HepG2 (cell line): ENCODE measurements around the gene GLYATL1B. TPM values are rescaled to one million over a fixed set of nuclear protein-coding genes. Genes with fewer than 3 reads are reported as not detected.
A peak's percentile ranks its signal among the peaks of the same experiment; 100 is the strongest.

Experiments
- ATAC-seq: fragments of 200-7000 bp; cut with Tn5 transposase; 3 replicates; pipeline ENCODE4 v1.9.1; 2020; ENCODE audit warnings: mild to moderate bottlenecking, moderate library complexity
- BruUV-seq: library from RNA; stranded (reverse); fragments of 400-500 nt; replicated peaks from 2 replicates; lab custom pipeline; 2021; lab: Mats Ljungman, UMichigan
- CTCF ChIA-PET: fragments of 300-600 bp; formaldehyde crosslinking; extraction: SDS; loops from one replicate; lab custom pipeline; 2021; ENCODE audit warnings: low total read pairs, inconsistent platforms, low intra/inter-chr PET ratio; lab: Yijun Ruan, JAX
- POLR2A ChIA-PET: fragments of 350-600 bp; sonication (Branson Sonifier 250); formaldehyde crosslinking; loops from one replicate; lab custom pipeline; 2020; ENCODE audit warnings: antibody characterized with exemption, inconsistent platforms; lab: Yijun Ruan, JAX
- DNase-seq: peaks from one replicate; pipeline ENCODE4 v3.0.0-alpha.2; 2015; ENCODE audit warnings: low spot score
- FAIRE-seq: peaks from 3 replicates; lab custom pipeline; 2011; peaks lifted over from hg19 to GRCh38; lab: Jason Lieb, UNC
- H2AFZ ChIP-seq: one replicate; pipeline ENCODE4 v1.6.1; 2011; ENCODE audit warnings: low read length, inconsistent platforms
- H3K27ac ChIP-seq: fragments of 300-600 bp; 3 replicates; pipeline ENCODE4 v1.8.0; 2011; ENCODE audit warnings: mixed run types, mild to moderate bottlenecking, mixed read lengths, low read length, inconsistent platforms; ENCODE audit not compliant: insufficient read depth; ENCODE audit errors: extremely low read length
- H3K27me3 ChIP-seq, 2 experiments: fragments of 200-600 bp in 1 of 2; 2 replicates in 1 of 2; 3 replicates in 1 of 2; pipeline versions ENCODE4 v1.6.0 to v1.8.0; 2011; ENCODE audit warnings: low read length in 2 of 2, mild to moderate bottlenecking in 2 of 2, moderate library complexity in 2 of 2, inconsistent platforms in 1 of 2; ENCODE audit not compliant: insufficient read depth in 2 of 2, control insufficient read depth in 1 of 2
- H3K36me3 ChIP-seq, 2 experiments: fragments of 200-600 bp in 1 of 2; replicated peaks in 1 of 2; 2 replicates in 1 of 2; 3 replicates in 1 of 2; pipeline versions ENCODE4 v1.5.1 to v1.8.0; 2011; ENCODE audit warnings: low read length in 2 of 2, inconsistent platforms in 1 of 2; ENCODE audit not compliant: insufficient read depth in 2 of 2, control insufficient read depth in 1 of 2
- H3K4me1 ChIP-seq: 2 replicates; pipeline ENCODE4 v1.5.1; 2012; ENCODE audit warnings: low read length, inconsistent platforms; ENCODE audit not compliant: insufficient read depth
- H3K4me2 ChIP-seq: 2 replicates; pipeline ENCODE4 v1.6.0; 2011; ENCODE audit warnings: low read depth, low read length, inconsistent platforms
- H3K4me3 ChIP-seq, 3 experiments: fragments of 200-600 bp in 1 of 3; sonication (generic), shearing (Covaris generic) in 1 of 3; replicated peaks in 1 of 3; 2 replicates each; pipeline ENCODE4 v1.5.1; 2011 to 2016; ENCODE audit warnings: low read length in 3 of 3, inconsistent platforms in 2 of 3, low read depth in 2 of 3, mild to moderate bottlenecking in 2 of 3, control low read depth in 1 of 3, mixed read lengths in 1 of 3; ENCODE audit not compliant: insufficient read depth in 1 of 3
- H3K79me2 ChIP-seq: one replicate; pipeline ENCODE4 v1.6.1; 2011; ENCODE audit warnings: low read length, inconsistent platforms; ENCODE audit not compliant: insufficient read depth
- H3K9ac ChIP-seq: 2 replicates; pipeline ENCODE4 v1.6.0; 2011; ENCODE audit warnings: mild to moderate bottlenecking, low read depth, low read length, inconsistent platforms; ENCODE audit not compliant: insufficient read depth
- H3K9me3 ChIP-seq: 2 replicates; pipeline ENCODE4 v1.5.1; 2012; ENCODE audit warnings: mild to moderate bottlenecking, low read length
- H4K20me1 ChIP-seq: 2 replicates; pipeline ENCODE4 v1.6.0; 2011; ENCODE audit warnings: inconsistent platforms, mild to moderate bottlenecking, low read length, moderate library complexity; ENCODE audit not compliant: insufficient read depth
- CHD4 ChIP-seq: fragments of 200-600 bp; sonication (generic); IDR thresholded peaks from 2 replicates; pipeline ENCODE4 v1.7.0; 2017; ENCODE audit warnings: mild to moderate bottlenecking, low read length, borderline replicate concordance
- FOXK2 ChIP-seq: fragments of 450-650 bp; IDR thresholded peaks from 2 replicates; pipeline ENCODE4 v1.6.1; 2016
- HBP1 ChIP-seq: IDR thresholded peaks from 2 replicates; pipeline ENCODE4 v1.6.1; 2016; ENCODE audit warnings: low read depth, control low read depth
- MED8 ChIP-seq: sonication (generic); formaldehyde crosslinking; IDR thresholded peaks from 2 replicates; pipeline ENCODE4 v1.8.1; 2023; ENCODE audit warnings: mild to moderate bottlenecking, missing genetic modification reagents; ENCODE audit not compliant: insufficient replicate concordance
- SCMH1 ChIP-seq: sonication (generic); formaldehyde crosslinking; IDR thresholded peaks from 2 replicates; pipeline ENCODE4 v1.9.0; 2021; ENCODE audit warnings: missing genetic modification reagents, mild to moderate bottlenecking, borderline replicate concordance
- TCF12 ChIP-seq, 2 experiments: fragments of 450-650 bp in 1 of 2; sonication (generic) in 1 of 2; formaldehyde crosslinking in 1 of 2; IDR thresholded peaks; 2 replicates each; pipeline versions ENCODE4 v1.6.1 to v1.8.0; 2017 to 2022; ENCODE audit warnings: antibody characterized with exemption in 1 of 2, mild to moderate bottlenecking in 1 of 2, missing genetic modification reagents in 1 of 2, moderate library complexity in 1 of 2
- TFDP2 ChIP-seq: sonication (generic); formaldehyde crosslinking; IDR thresholded peaks from 2 replicates; pipeline ENCODE4 v1.4.0; 2020; ENCODE audit warnings: missing genetic modification reagents
- ZBTB20 ChIP-seq: sonication (generic); formaldehyde crosslinking; IDR thresholded peaks from 2 replicates; pipeline ENCODE4 v1.8.1; 2023; ENCODE audit warnings: missing genetic modification reagents, low read depth, mild to moderate bottlenecking, borderline replicate concordance
- ZNF142 ChIP-seq: sonication (generic); formaldehyde crosslinking; IDR thresholded peaks from 2 replicates; pipeline ENCODE4 v1.4.0; 2020; ENCODE audit warnings: missing genetic modification reagents
- ZNF414 ChIP-seq: sonication (generic); formaldehyde crosslinking; IDR thresholded peaks from 2 replicates; pipeline ENCODE4 v1.5.0; 2020; ENCODE audit warnings: missing genetic modification reagents
- ZNF724P ChIP-seq: sonication (generic); formaldehyde crosslinking; IDR thresholded peaks from 2 replicates; pipeline ENCODE4 v1.8.0; 2022; ENCODE audit warnings: missing genetic modification reagents, borderline replicate concordance
- ZSCAN22 ChIP-seq: sonication (generic); formaldehyde crosslinking; IDR thresholded peaks from 2 replicates; pipeline ENCODE4 v1.4.0; 2020; ENCODE audit warnings: mild to moderate bottlenecking, missing genetic modification reagents
- WGBS: methylation state at CpG from one replicate; pipeline ENCODE4 v1.1.6; 2017; ENCODE audit warnings: low lambda C conversion rate; 5-methylcytosine and 5-hydroxymethylcytosine counted together
- in situ Hi-C: cut with HindIII; loops from 2 replicates; pipeline ENCODE4 v1.10.0; 2017; ENCODE audit warnings: low pct_unique_long_range_greater_than_20kb; ENCODE audit not compliant: extremely low pct_ligation_motif_present
- intact Hi-C: fragments of 100-400 bp; cut with micrococcal nuclease; formaldehyde crosslinking; loops from one replicate; pipeline ENCODE4 v1.10.0; 2022; ENCODE audit not compliant: unreplicated experiment
- polyA plus RNA-seq, 8 experiments: library from polyadenylated mRNA; depleted of rRNA in 3 of 8; stranded (reverse) in 7 of 8; unstranded in 1 of 8; fragments of >200 nt; fragmentation: Illumina TruSeq in 4 of 8; extraction: Trizol in 4 of 8; gene quantifications; 2 replicates each; pipeline versions ENCODE4 v1.2.1 to v1.2.3, GENCODE V29; 2011 to 2016; ENCODE audit warnings: low read depth in 4 of 8, missing spikeins in 1 of 8, mixed read lengths in 1 of 8; ENCODE audit not compliant: insufficient read depth in 1 of 8
- total RNA-seq, 5 experiments: library from RNA; depleted of rRNA; stranded (reverse); fragments of >200 nt; fragmentation: Illumina TruSeq; extraction: Trizol; gene quantifications; 2 replicates each; pipeline ENCODE4 v1.2.3, GENCODE V29; 2016; ENCODE audit warnings: low read depth in 1 of 5

Gene GLYATL1B
- total and polyA plus RNA-seq, 2 of the 13 experiments (the other 11 are each of a cell fraction or from before 2014, with no cell fraction given) = not detected

- H3K9ac ChIP-seq = peak overlapping the region; percentile 34; the same call in 1 of the 2 replicates
- no TSS peak for BruUV-seq
- 31% methylated on average over 10 of the region's 20 CpGs for WGBS
- TF ChIP-seq MED8 (CRISPR knock-in tag) = no peak
- TF ChIP-seq ZSCAN22 (CRISPR knock-in tag) = no peak
- TF ChIP-seq HBP1 (CRISPR knock-in tag) = no peak
- no peak for TF ChIP-seq SCMH1
- TF ChIP-seq CHD4 = no peak
- 0 out of 2 replicates have a peak, but pooled peaks have one; percentile 21 for TF ChIP-seq TFDP2 (CRISPR knock-in tag)
- TF ChIP-seq ZNF724P = no peak
- TF ChIP-seq ZNF414 = peak; percentile 36; the same call in 1 of the 2 replicates
- TF ChIP-seq FOXK2 = 0 out of 2 replicates have a peak, but pooled peaks have one; percentile 14
- no peak for TF ChIP-seq TCF12 (IDR thresholded peaks at IDR 0.05)
- no peak for TF ChIP-seq TCF12 (CRISPR knock-in tag; IDR thresholded peaks at IDR 0.05)
- no peak for TF ChIP-seq ZBTB20
- TF ChIP-seq ZNF142 (CRISPR knock-in tag) = no peak
Measured at GRCh38 chr11:59135648-59136461, 49.7 kb downstream of the GLYATL1B start.

More at GRCh38 chr11:59135648-59136461, 49.7 kb downstream of the GLYATL1B start:
- H3K27me3 ChIP-seq = no peaks in the 10 kb centered on the region
- peak overlapping the region; percentile 78 for H2AFZ ChIP-seq
- peak; percentile 100 for ATAC-seq
- in situ Hi-C loops = loop anchor here (5.0 kb wide), 1 partner anchor 39 kb away; no protein-coding TSS in a partner anchor
- H3K9me3 ChIP-seq = peaks cover 17% of the 10 kb centered on the region
- peaks cover 12% of the 10 kb centered on the region for H3K4me1 ChIP-seq
- POLR2A ChIA-PET = interaction anchor here (0.9 to 1.8 kb wide), 3 partner anchors 23 to 228 kb away, joined by 3 to 14 read pairs (median 5); partner anchors contain the start of gene FAM111B
- peak; percentile 70 for DNase-seq
- FAIRE-seq = peak; percentile 60
- H3K4me3 ChIP-seq = peak overlapping the region in 2 of 3 experiments; percentile 36 to 60; a peak in 2 of 6 replicates
- CTCF ChIA-PET = interaction anchor here (0.7 to 2.2 kb wide), 4 partner anchors 22 to 83 kb away, joined by 3 to 42 read pairs (median 6); no protein-coding TSS in a partner anchor
- H3K27ac ChIP-seq = peak overlapping the region; percentile 57
- H4K20me1 ChIP-seq = no peaks in the 10 kb centered on the region
- peak overlapping the region; percentile 66 for H3K4me2 ChIP-seq
- intact Hi-C loops = loop anchor here (1.0 to 10.0 kb wide), 3 partner anchors 39 to 481 kb away; no protein-coding TSS in a partner anchor
- no peaks in the 10 kb centered on the region for H3K79me2 ChIP-seq
- H3K36me3 ChIP-seq = no peaks in the 10 kb centered on the region
